Chondrocyte (in vitro differentiated cells): Measurements from ENCODE around the gene IL31RA. TPM values are rescaled to one million over a fixed set of nuclear protein-coding genes. Genes with fewer than 3 reads are reported as not detected.

Experiments
- DNase-seq: peaks from one replicate; pipeline ENCODE4 v3.0.0; 2021; ENCODE audit warnings: mixed read lengths, low spot score
- H3K27ac Mint-ChIP-seq: one replicate; pipeline ENCODE4 v1.8.0; 2021; ENCODE audit warnings: mild to moderate bottlenecking, moderate library complexity, mixed read lengths; ENCODE audit not compliant: unreplicated experiment
- H3K27me3 Mint-ChIP-seq: 2 replicates; pipeline ENCODE4 v1.8.0; 2021; ENCODE audit warnings: low read depth, mixed read lengths
- H3K36me3 Mint-ChIP-seq: 2 replicates; pipeline ENCODE4 v1.8.0; 2021; ENCODE audit warnings: low read depth, mixed read lengths
- H3K4me1 Mint-ChIP-seq: 2 replicates; pipeline ENCODE4 v1.8.0; 2021; ENCODE audit warnings: low read depth, mild to moderate bottlenecking, mixed read lengths
- H3K4me3 Mint-ChIP-seq: one replicate; pipeline ENCODE4 v1.8.0; 2021; ENCODE audit warnings: mild to moderate bottlenecking, moderate library complexity, mixed read lengths; ENCODE audit not compliant: unreplicated experiment
- H3K9me3 Mint-ChIP-seq: 2 replicates; pipeline ENCODE4 v1.8.0; 2021; ENCODE audit warnings: low read depth, mixed read lengths
- CTCF ChIP-seq: fragments of 200-600 bp; sonication (generic); IDR thresholded peaks from 2 replicates; pipeline ENCODE4 v1.5.0; 2021; ENCODE audit warnings: antibody characterized with exemption, mild to moderate bottlenecking, moderate library complexity
- total RNA-seq: library from RNA; stranded (reverse); gene quantifications from 3 replicates; pipeline ENCODE4 v1.2.1, GENCODE V29; 2021

Gene IL31RA
- total RNA-seq, 1 donor from 2014 or later: 1.9 TPM

GRCh38 chr5:55911784-55912653 is 60.9 kb downstream of the IL31RA start:
- peak overlapping the region; percentile 92 for H3K27ac Mint-ChIP-seq
- no peak overlapping the region for H3K4me3 Mint-ChIP-seq
- DNase-seq: no peak
- no peaks in the 10 kb centered on the region for H3K9me3 Mint-ChIP-seq
- H3K36me3 Mint-ChIP-seq: no peaks in the 10 kb centered on the region
- no peaks in the 10 kb centered on the region for H3K27me3 Mint-ChIP-seq
- H3K4me1 Mint-ChIP-seq: peaks cover 26% of the 10 kb centered on the region
- TF ChIP-seq CTCF: peak; percentile 72

DNA sequence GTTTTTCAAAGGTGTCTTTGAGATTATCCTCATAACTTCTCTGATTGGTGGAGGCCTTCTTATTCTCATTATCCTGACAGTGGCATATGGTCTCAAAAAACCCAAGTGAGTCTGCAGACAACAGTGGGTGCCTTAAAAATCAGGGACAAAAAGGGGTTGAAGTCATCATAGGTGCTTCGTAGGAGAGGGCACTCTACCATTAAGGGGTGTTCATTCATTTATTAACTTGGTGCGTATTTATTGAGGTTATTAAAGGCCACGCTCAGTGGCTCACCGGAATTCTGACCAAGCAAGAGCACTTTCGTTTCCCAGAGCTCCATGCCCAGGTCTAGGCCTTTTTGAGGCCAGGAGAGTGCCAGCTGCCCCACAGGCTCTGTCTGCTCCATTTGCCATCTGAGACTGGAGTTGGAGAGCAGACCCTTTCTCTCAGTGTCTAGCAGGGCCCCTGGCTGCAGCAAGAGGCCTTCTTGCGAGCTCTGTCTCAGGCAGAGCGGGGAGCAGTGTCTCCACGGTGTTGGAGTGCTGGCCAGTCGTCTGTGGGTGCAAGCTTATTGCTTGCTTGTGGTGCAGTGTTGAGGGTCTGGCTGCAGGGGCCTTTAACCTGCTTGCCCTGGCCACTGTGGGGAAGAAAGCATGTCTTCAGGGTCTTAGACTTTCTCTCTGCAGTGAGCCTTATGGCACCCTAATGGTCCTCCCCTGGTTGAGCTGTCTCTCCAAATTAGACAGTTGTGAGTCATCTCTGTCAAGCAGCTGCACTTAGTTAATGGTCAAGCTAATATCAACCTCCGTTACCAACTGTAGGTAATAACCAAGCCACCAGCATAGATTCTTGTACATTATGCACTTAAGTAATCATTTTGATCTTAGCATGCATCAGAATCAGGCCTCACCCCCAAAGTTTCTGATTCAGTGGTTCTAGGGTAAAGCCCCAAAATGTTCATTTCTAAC is 62.6 kb downstream of the IL31RA start:
- Mint-ChIP-seq H3K9me3 (no peaks in the 10 kb centered on the region), H3K36me3 (no peaks in the 10 kb centered on the region), H3K27me3 (no peaks in the 10 kb centered on the region), H3K4me3 (no peak overlapping the region), H3K27ac (no peak overlapping the region), H3K4me1 (peaks cover 26% of the 10 kb centered on the region)
- no peak for DNase-seq
- TF ChIP-seq CTCF: no peak

- H3K4me1 Mint-ChIP-seq: peaks cover 26% of the 10 kb centered on the region
- no peaks in the 10 kb centered on the region for H3K9me3 Mint-ChIP-seq
- no peak for DNase-seq
- H3K4me3 Mint-ChIP-seq: no peak overlapping the region
- H3K27me3 Mint-ChIP-seq: no peaks in the 10 kb centered on the region
- H3K36me3 Mint-ChIP-seq: no peaks in the 10 kb centered on the region
- no peak for TF ChIP-seq CTCF
- no peak overlapping the region for H3K27ac Mint-ChIP-seq
These were observed 63.8 kb downstream of the IL31RA start for GRCh38 chr5:55914971-55915370.

GRCh38 chr5:55915783-55916182 is 64.6 kb downstream of the IL31RA start:
- H3K9me3 Mint-ChIP-seq: no peaks in the 10 kb centered on the region
- H3K4me3 Mint-ChIP-seq: no peak overlapping the region
- DNase-seq: no peak
- H3K4me1 Mint-ChIP-seq: peaks cover 26% of the 10 kb centered on the region
- no peaks in the 10 kb centered on the region for H3K27me3 Mint-ChIP-seq
- peak overlapping the region; percentile 51 for H3K27ac Mint-ChIP-seq
- no peaks in the 10 kb centered on the region for H3K36me3 Mint-ChIP-seq
- TF ChIP-seq CTCF: no peak

DNA sequence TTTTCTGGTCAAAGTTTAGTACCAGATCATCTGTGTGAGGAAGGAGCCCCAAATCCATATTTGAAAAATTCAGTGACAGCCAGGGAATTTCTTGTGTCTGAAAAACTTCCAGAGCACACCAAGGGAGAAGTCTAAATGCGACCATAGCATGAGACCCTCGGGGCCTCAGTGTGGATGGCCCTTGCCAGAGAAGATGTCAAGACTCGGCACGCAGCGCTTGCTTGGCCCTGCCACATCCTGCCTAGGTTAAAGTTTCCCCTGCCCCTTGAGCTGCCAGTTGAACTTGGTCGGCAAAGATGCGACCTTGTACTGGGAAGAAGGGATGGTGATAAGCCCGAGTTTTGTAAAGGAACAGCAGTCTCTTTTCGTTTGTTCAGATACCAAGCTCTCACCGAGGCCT is 65.8 kb downstream of the IL31RA start:
- Mint-ChIP-seq H3K27me3 (no peaks in the 10 kb centered on the region), H3K9me3 (no peaks in the 10 kb centered on the region), H3K27ac (no peak overlapping the region), H3K36me3 (no peaks in the 10 kb centered on the region), H3K4me3 (no peak overlapping the region), H3K4me1 (peaks cover 15% of the 10 kb centered on the region)
- DNase-seq: no peak
- no peak for TF ChIP-seq CTCF
